GM20000 (cell line): ENCODE data around the gene GSG1L2.

Experiments used
- DNase-seq: peaks from one replicate; pipeline ENCODE4 v3.0.0; 2012; ENCODE audit warnings: low spot score
- CTCF ChIP-seq: IDR thresholded peaks from 2 replicates; pipeline ENCODE4 v1.5.1; 2012; ENCODE audit warnings: mild to moderate bottlenecking, control low read depth; ENCODE audit errors: extremely low read depth, missing control alignments

The GSG1L2 gene

GRCh38 chr17:9839433-9839832, 17.6 kb upstream of the GSG1L2 start:
- no peak for TF ChIP-seq CTCF
- DNase-seq: no peak

DNA sequence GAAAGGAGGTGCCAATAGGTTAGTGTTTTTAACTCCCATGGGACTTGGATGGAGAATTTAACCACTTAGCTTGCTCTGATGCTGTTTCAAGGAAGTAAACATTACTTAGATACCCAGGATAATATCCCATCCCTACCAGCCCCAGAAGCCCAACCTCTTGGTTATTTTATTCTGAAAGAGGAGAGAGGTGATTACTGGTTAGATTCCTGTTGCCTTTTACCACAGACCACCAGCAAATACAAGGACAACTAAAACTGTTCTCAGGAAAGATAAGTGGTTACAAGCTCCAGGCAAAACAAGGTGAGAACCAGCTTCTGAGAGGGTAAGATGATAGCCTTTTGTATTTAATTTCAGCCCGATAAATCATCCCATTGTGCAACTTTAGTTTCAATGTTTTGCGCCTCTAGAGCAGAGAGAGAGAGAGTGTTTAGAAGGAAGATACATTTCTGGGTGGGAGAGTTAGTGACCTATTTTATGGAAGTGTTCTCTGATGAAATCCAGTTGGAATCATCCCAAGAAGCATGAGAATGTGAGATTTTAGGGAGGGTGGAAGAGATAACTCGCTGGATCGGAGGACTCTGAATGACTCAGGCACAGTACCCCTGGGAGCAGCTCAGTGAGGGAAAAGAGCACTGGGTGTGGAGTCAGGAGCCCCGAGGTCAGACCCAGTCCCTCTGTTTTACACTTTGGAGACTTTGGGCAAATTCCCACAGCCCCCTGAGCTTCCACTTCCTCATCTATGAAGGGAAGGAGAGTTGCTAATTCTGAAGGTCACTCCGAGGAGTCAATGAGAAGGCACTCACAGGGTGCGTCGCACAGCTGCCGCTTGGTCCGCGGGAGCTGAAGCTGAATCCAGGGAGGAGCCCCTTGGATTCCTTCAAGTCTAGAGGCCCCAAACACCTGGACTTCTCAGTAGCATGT, 15.9 kb upstream of the GSG1L2 start:
- DNase-seq: no peak
- TF ChIP-seq CTCF: no peak

DNA sequence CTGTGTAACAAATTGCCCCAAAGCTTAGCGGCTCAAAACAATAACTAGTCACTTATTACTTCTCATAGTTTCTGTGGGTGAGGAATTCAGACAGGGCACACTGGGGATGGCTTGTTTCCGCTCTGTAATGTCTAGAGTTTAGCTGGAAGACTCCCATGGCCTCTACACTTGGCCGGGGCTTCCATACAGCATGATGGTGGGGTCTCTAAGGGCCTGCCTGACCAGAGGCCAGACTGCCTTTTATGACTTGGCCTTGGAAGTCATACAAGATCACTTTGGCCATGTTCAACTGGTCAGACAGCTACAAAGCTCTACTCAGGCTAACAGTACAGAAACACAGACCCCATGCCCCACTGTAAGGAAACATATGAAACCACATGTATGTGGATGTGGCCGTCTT, 12.0 kb upstream of the GSG1L2 start:
- TF ChIP-seq CTCF: no peak
- no peak for DNase-seq

- no peak for DNase-seq
- no peak for TF ChIP-seq CTCF
Observed at GRCh38 chr17:9830711-9831110, 8.8 kb upstream of the GSG1L2 start.

- DNase-seq: no peak
- no peak for TF ChIP-seq CTCF
Observed at GRCh38 chr17:9829343-9829742, 7.5 kb upstream of the GSG1L2 start.

- no peak for TF ChIP-seq CTCF
- DNase-seq: no peak
Observed at GRCh38 chr17:9828296-9829295, 6.7 kb upstream of the GSG1L2 start.
